Esophagus muscularis mucosa (tissue), 4 donors: ENCODE results near the gene RXRA. TPM values are rescaled to one million over a fixed set of nuclear protein-coding genes. Genes with fewer than 3 reads are reported as not detected.

ENCODE experiments used
- DNase-seq: peaks from one replicate; pipeline ENCODE4 v3.0.0-alpha.2; 2017; ENCODE audit errors: extremely low spot score
- H3K27ac ChIP-seq, 4 donors: fragments of 200-600 bp; sonication (generic); replicated peaks in 1 of 4; 1 replicate in 3 of 4; 2 replicates in 1 of 4; pipeline ENCODE4 v1.5.1; 2016 to 2019; ENCODE audit warnings: mild to moderate bottlenecking in 1 of 4
- H3K27me3 ChIP-seq, 4 donors: fragments of 200-600 bp; sonication (generic); one replicate each; pipeline versions ENCODE4 v1.5.1 to v1.6.0; 2016 to 2019
- H3K36me3 ChIP-seq, 4 donors: fragments of 200-600 bp; sonication (generic); one replicate each; pipeline ENCODE4 v1.5.1; 2016 to 2019
- H3K4me1 ChIP-seq, 4 donors: fragments of 200-600 bp; sonication (generic); one replicate each; pipeline ENCODE4 v1.5.1; 2016 to 2019
- H3K4me3 ChIP-seq, 4 donors: fragments of 200-600 bp; sonication (generic); 1 replicate in 2 of 4; 2 replicates in 2 of 4; pipeline ENCODE4 v1.5.1; 2016 to 2019; ENCODE audit warnings: mild to moderate bottlenecking in 4 of 4, moderate library complexity in 1 of 4
- H3K9me3 ChIP-seq, 4 donors: fragments of 200-600 bp; sonication (generic); 1 replicate in 3 of 4; 2 replicates in 1 of 4; pipeline ENCODE4 v1.5.1; 2016 to 2019
- EP300 ChIP-seq: sonication (generic); formaldehyde crosslinking; IDR thresholded peaks from one replicate; pipeline ENCODE4 v1.6.1; 2017; ENCODE audit warnings: antibody characterized with exemption
- POLR2A ChIP-seq: fragments of 450-650 bp; IDR thresholded peaks from one replicate; pipeline ENCODE4 v1.6.1; 2017; ENCODE audit warnings: antibody characterized with exemption, moderate library complexity, mild to moderate bottlenecking, low read depth
- POLR2AphosphoS5 ChIP-seq, 2 donors: sonication (generic); formaldehyde crosslinking; IDR thresholded peaks; one replicate each; pipeline ENCODE4 v1.6.1; 2017; ENCODE audit warnings: antibody characterized with exemption in 2 of 2
- WGBS: methylation state at CpG from one replicate; pipeline ENCODE4 v1.1.5; 2018; 5-methylcytosine and 5-hydroxymethylcytosine counted together
- intact Hi-C: fragments of 100-400 bp; cut with DNase I; formaldehyde crosslinking; loops from one replicate; pipeline ENCODE4 v1.15.1; 2023
- total RNA-seq, 4 donors: library from RNA; depleted of rRNA; stranded (reverse); fragments of >200 nt; gene quantifications; one replicate each; pipeline versions ENCODE4 v1.1.0 to v1.2.1, GENCODE V29; 2016
- TF ChIP-seq, protein P1 (sequence below), 3 experiments: fragments of 200-600 bp in 2 of 3; fragments of 450-650 bp in 1 of 3; sonication (generic) in 2 of 3; IDR thresholded peaks; one replicate each; pipeline ENCODE4 v1.5.1; 2017 to 2019; ENCODE audit warnings: antibody characterized with exemption in 3 of 3, mild to moderate bottlenecking in 2 of 3, moderate library complexity in 1 of 3

Gene RXRA
- total RNA-seq, 4 donors from 2014 or later = 46.4 to 81.0 (median 63.7) TPM

DNA sequence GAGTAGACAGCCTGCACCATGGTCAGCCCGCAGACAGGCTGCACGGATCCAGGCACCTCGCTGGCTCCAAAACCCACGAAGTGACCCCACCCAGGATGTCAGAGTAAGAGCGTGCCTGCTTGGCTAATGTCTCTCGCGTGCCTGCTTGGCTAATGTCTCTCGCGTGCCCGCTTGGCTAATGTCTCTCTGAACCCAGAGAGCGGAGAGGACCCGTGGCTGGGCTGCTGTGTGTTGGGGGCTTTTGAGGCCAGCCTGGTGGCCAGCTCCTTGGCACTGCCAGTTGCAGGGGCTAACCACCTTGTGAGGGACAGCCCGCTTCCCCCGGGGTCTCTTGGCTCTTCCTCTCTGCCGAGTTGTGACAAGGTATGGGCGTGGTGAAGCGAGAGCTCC lies 8.9 kb upstream of the RXRA start:
- Histone ChIP-seq H3K9me3 (peaks cover 0 to 11% (median 2%) of the 10 kb centered on the region in 4 donors), H3K4me3 (no peak overlapping the region), H3K4me1 (peaks cover 10 to 33% (median 29%) of the 10 kb centered on the region in 4 donors), H3K36me3 (no peaks in the 10 kb centered on the region), H3K27ac (no peak overlapping the region), H3K27me3 (no peaks in the 10 kb centered on the region)
- WGBS = 67% methylated on average over 16 of the region's 17 CpGs
- intact Hi-C loops = no loop called here
- DNase-seq = no peak
- TF ChIP-seq POLR2A (no peak), POLR2AphosphoS5 (IDR thresholded peaks at IDR 0.05) (no peak), EP300 (no peak)
- TF ChIP-seq, protein P1, sequence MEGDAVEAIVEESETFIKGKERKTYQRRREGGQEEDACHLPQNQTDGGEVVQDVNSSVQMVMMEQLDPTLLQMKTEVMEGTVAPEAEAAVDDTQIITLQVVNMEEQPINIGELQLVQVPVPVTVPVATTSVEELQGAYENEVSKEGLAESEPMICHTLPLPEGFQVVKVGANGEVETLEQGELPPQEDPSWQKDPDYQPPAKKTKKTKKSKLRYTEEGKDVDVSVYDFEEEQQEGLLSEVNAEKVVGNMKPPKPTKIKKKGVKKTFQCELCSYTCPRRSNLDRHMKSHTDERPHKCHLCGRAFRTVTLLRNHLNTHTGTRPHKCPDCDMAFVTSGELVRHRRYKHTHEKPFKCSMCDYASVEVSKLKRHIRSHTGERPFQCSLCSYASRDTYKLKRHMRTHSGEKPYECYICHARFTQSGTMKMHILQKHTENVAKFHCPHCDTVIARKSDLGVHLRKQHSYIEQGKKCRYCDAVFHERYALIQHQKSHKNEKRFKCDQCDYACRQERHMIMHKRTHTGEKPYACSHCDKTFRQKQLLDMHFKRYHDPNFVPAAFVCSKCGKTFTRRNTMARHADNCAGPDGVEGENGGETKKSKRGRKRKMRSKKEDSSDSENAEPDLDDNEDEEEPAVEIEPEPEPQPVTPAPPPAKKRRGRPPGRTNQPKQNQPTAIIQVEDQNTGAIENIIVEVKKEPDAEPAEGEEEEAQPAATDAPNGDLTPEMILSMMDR (IDR thresholded peaks at IDR 0.05) = no peak

DNA sequence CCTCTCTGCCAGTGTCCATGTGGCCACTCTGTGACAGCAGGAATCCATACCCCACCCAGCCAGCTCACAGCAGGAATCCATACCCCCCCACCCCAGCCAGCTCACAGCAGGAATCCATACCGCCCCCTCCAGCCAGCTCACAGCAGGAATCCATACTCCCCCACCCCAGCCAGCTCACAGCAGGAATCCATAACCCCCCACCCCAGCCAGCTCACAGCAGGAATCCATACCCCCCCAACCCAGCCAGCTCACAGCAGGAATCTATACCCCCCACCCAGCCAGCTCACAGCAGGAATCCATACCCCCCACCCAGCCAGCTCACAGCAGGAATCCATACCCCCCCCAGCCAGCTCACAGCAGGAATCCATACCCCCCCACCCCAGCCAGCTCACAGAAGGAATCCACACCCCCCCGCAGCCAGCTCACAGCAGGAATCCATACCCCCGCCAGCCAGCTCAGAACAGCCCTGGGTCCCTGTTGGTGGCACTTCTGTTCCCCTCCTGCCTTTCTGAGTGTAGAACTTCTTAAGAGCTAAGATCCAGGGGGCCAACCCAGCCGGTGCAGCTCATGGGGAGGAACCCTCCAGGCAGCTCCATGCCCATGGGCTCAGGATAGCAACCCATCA lies 8.4 kb upstream of the RXRA start:
- no peak for DNase-seq

DNA sequence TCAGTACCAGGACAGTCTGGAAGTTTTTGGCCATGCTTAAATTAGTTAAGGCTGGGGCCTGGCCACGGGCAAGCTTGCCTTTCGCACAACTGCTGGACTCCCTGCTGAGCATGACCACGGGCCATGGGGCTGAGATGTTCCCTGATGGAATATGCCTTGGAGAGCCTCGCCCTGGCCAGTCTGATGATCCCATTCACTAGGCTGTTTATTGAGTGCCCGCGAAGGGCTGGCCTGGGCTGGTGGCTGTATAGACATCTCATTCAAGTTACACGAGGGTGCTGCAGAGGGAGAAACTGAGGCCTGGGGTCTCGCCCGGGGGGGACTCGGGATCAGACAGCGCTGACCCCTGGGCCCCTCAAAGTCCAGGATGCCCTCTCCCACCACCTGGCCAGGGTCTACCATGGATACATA lies 7.8 kb upstream of the RXRA start:
- Histone ChIP-seq H3K27me3 (no peaks in the 10 kb centered on the region), H3K4me1 (peaks cover 12 to 34% (median 30%) of the 10 kb centered on the region in 4 donors), H3K36me3 (no peaks in the 10 kb centered on the region), H3K9me3 (peaks cover 0 to 1% (median under 1%) of the 10 kb centered on the region in 4 donors), H3K4me3 (no peak overlapping the region), H3K27ac (no peak overlapping the region)
- DNase-seq = no peak
- WGBS = 93% methylated on average over 10 of the region's 11 CpGs
- TF ChIP-seq EP300 (no peak), POLR2A (no peak), POLR2AphosphoS5 (IDR thresholded peaks at IDR 0.05) (no peak)
- TF ChIP-seq, protein P1 (IDR thresholded peaks at IDR 0.05) = no peak
- intact Hi-C loops = no loop called here

More for the DNA sequence above, 8.4 kb upstream of the RXRA start:
- Histone ChIP-seq H3K4me3 (no peak overlapping the region), H3K4me1 (peaks cover 10 to 33% (median 29%) of the 10 kb centered on the region in 4 donors), H3K27me3 (no peaks in the 10 kb centered on the region), H3K27ac (no peak overlapping the region), H3K9me3 (peaks cover 0 to 7% (median 2%) of the 10 kb centered on the region in 4 donors), H3K36me3 (no peaks in the 10 kb centered on the region)
- intact Hi-C loops = no loop called here
- TF ChIP-seq, protein P1 (IDR thresholded peaks at IDR 0.05) = no peak
- TF ChIP-seq POLR2AphosphoS5 (IDR thresholded peaks at IDR 0.05) (no peak), POLR2A (no peak), EP300 (no peak)
- WGBS = no CpG with 5 or more reads among the region's 4 CpGs

DNA sequence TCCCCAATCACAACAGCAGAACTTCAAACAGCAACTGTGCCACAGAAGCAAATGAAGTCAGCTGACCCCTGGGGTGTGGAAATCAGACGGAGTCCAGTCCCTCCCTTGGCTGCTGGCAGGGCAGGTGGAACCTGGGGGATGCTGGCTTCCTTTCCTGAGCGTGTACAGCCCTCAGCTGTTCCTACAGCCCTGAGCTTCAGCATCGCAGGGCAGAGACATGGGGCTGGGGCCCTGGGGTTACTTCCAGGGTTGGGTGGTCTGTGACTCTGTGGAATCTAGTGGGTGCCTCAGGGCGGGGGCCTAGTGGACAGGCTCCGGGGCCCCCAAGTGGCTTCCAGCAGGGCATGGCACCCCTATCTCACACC lies 7.3 kb upstream of the RXRA start:
- Histone ChIP-seq H3K4me1 (peaks cover 17 to 38% (median 34%) of the 10 kb centered on the region in 4 donors), H3K27me3 (no peaks in the 10 kb centered on the region), H3K36me3 (no peaks in the 10 kb centered on the region), H3K9me3 (no peaks in the 10 kb centered on the region), H3K4me3 (no peak overlapping the region), H3K27ac (no peak overlapping the region)
- intact Hi-C loops = no loop called here
- DNase-seq = no peak
- TF ChIP-seq POLR2A (no peak), EP300 (no peak), POLR2AphosphoS5 (IDR thresholded peaks at IDR 0.05) (no peak)
- TF ChIP-seq, protein P1 (IDR thresholded peaks at IDR 0.05) = no peak
- 75% methylated on average over 4 of the region's 5 CpGs for WGBS
